Measurements from ENCODE around the gene FGF8. TPM values are rescaled to one million over a fixed set of nuclear protein-coding genes. Genes with fewer than 3 reads are reported as not detected.

The FGF8 gene
- total and polyA plus RNA-seq, 2 donors (not counting 1 experiment from before 2014, with no cell fraction given): not detected

DNA sequence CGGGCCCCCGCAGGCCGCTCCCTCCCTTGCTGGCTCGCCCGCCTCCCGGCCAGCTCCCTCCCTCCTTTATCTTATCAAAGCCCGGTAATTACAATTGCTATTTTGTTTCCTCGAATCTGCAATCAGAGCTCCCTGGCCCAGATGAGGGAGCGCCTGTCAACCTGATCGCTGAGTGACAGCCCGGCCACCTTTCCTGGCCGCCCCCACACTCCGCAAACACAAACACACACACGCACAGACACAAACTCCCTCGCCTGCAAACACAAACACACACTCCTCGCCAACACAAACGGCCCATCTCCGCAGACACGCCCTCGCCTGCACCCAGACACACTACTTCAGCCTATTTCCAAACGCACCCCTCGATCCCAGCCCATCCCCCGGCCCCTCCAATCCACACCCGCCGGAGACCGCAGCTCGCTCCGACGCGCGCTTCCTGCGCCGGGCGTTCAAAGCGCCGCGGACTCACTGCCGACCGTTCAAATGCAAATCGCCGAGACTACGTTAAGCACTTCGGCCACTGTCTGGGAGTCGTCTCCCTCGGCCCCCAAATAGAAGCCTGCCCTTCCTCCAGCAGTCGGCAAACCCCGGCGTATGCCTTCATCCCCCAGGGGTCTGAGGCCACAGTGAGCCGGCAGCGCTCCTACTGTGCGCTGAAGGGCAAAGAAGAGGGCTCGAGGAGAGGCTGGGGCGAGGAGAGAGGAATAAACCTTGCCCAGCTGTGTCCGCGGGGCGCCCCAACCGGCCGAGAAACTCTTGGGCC lies 3.0 kb upstream of the FGF8 start:
- H3K4me3 ChIP-seq (replicated peaks in 1 of 4; ENCODE audit: control extremely low read depth in 1 of 4, insufficient read depth in 1 of 4, low read depth in 3 of 4, low read length in 4 of 4): peak overlapping the region in 1 of 4 experiments; percentile 41

DNA sequence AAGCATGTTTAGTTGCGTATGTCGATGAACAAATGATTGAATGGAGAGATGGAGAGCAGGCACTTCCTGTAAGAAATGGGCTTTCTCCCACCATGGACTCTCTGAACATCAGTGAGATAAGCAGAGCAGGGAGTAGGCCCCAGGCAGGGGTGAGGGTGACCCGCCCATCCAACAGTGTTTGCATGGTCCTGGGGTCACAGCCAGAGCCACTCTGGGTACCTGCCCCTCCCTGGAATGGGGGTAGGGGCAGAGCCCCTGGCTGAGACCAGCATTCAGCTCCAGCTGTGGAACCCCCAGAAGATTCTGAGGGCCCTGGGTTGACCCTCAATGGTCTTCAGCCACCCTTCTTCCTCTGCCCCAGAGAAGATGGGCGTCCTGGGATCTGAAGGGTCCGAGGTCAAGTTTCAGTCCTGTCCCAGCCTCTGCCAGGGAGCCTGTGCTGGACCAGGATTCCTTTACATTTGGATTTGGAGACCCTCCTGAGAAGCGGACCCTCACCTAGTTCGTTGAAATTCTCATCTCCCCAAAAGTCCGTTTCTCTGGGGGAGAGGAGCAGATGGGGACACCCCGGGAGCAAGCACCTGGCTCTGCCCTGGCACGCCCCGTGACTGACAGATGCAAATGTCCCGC lies 2.4 kb upstream of the FGF8 start:
- Histone ChIP-seq H3K27ac (ENCODE audit: insufficient read depth, low read length) (no peak overlapping the region), H3K4me1 (ENCODE audit: control insufficient read depth, extremely low read depth, insufficient read depth, low read length) (peaks cover 5% of the 10 kb centered on the region), H3K4me2 (ENCODE audit: extremely low read depth, insufficient read depth, low read length) (no peak overlapping the region), H2AFZ (ENCODE audit: low read length) (no peak overlapping the region), H3K4me3 (replicated peaks in 1 of 4; ENCODE audit: control extremely low read depth in 1 of 4, insufficient read depth in 1 of 4, low read depth in 3 of 4, low read length in 4 of 4) (no peak overlapping the region), H3K27me3 (ENCODE audit: control insufficient read depth, insufficient read depth, low read length) (peaks cover 33% of the 10 kb centered on the region), H3K9ac (ENCODE audit: insufficient read depth, low read length) (no peak overlapping the region), H3K9me3 (ENCODE audit: control insufficient read depth, insufficient read depth, low read depth, low read length) (no peaks in the 10 kb centered on the region), H3K36me3 (ENCODE audit: control insufficient read depth, insufficient read depth, low read length) (no peaks in the 10 kb centered on the region), H4K20me1 (ENCODE audit: control insufficient read depth, extremely low read depth, insufficient read depth, low read length) (no peaks in the 10 kb centered on the region), H3K79me2 (ENCODE audit: control insufficient read depth, insufficient read depth, low read length) (peaks cover 9% of the 10 kb centered on the region)
- TF ChIP-seq CTCF (conservative IDR thresholded peaks at IDR 0.05 in 1 of 2, IDR thresholded peaks at IDR 0.05 in 1 of 2; ENCODE audit: low read depth in 1 of 2, low read length in 2 of 2): no peak
- no peak for TF ChIP-seq EZH2 (IDR thresholded peaks at IDR 0.05; ENCODE audit: low read length, missing control alignments)
- DNase-seq (ENCODE audit: low read depth in 2 of 2): no peak

More for the DNA sequence above, 3.0 kb upstream of the FGF8 start:
- Histone ChIP-seq H2AFZ (ENCODE audit: low read length) (no peak overlapping the region), H3K36me3 (ENCODE audit: control insufficient read depth, insufficient read depth, low read length) (no peaks in the 10 kb centered on the region), H3K4me2 (ENCODE audit: extremely low read depth, insufficient read depth, low read length) (peak overlapping the region; percentile 59), H3K27ac (ENCODE audit: insufficient read depth, low read length) (no peak overlapping the region), H4K20me1 (ENCODE audit: control insufficient read depth, extremely low read depth, insufficient read depth, low read length) (no peaks in the 10 kb centered on the region), H3K79me2 (ENCODE audit: control insufficient read depth, insufficient read depth, low read length) (peaks cover 9% of the 10 kb centered on the region), H3K4me1 (ENCODE audit: control insufficient read depth, extremely low read depth, insufficient read depth, low read length) (peaks cover 7% of the 10 kb centered on the region), H3K9ac (ENCODE audit: insufficient read depth, low read length) (no peak overlapping the region), H3K9me3 (ENCODE audit: control insufficient read depth, insufficient read depth, low read depth, low read length) (no peaks in the 10 kb centered on the region), H3K27me3 (ENCODE audit: control insufficient read depth, insufficient read depth, low read length) (peaks cover 26% of the 10 kb centered on the region)
- DNase-seq (ENCODE audit: low read depth in 2 of 2): peak; percentile 33 to 39
- no peak for TF ChIP-seq EZH2 (IDR thresholded peaks at IDR 0.05; ENCODE audit: low read length, missing control alignments)
- TF ChIP-seq CTCF (conservative IDR thresholded peaks at IDR 0.05 in 1 of 2, IDR thresholded peaks at IDR 0.05 in 1 of 2; ENCODE audit: low read depth in 1 of 2, low read length in 2 of 2): no peak

DNA sequence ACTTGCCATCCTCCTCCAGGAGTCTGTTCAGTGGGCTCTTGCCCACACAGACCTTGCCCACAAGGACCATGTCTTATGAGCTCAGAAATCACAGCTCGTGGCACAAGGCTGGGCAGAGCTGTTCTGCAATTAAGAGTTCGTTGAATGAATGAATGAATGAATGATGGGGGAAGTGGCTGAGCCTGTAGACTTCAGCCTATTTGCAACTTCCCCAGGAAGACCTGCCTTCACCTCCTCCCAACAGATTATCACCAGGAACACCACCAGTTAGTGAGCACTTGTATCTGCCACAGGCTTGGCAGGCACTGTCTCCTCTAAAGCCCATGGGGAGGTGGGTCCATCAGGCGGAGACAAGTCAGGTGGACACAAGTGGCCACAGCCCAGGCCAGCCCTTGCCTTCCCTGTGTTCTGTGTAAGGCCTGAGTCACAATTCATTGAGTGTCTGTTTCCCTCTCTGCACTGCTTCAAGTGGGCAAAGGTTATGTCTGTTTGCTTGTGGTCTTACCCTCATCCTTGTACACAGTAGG lies 1.8 kb upstream of the FGF8 start:
- H3K27me3 ChIP-seq (ENCODE audit: control insufficient read depth, insufficient read depth, low read length): peaks cover 38% of the 10 kb centered on the region
- TF ChIP-seq EZH2 (IDR thresholded peaks at IDR 0.05; ENCODE audit: low read length, missing control alignments): no peak
- TF ChIP-seq CTCF (conservative IDR thresholded peaks at IDR 0.05 in 1 of 2, IDR thresholded peaks at IDR 0.05 in 1 of 2; ENCODE audit: low read depth in 1 of 2, low read length in 2 of 2): no peak
- H2AFZ ChIP-seq (ENCODE audit: low read length): no peak overlapping the region
- H3K4me2 ChIP-seq (ENCODE audit: extremely low read depth, insufficient read depth, low read length): no peak overlapping the region
- H3K4me3 ChIP-seq (replicated peaks in 1 of 4; ENCODE audit: control extremely low read depth in 1 of 4, insufficient read depth in 1 of 4, low read depth in 3 of 4, low read length in 4 of 4): no peak overlapping the region
- H3K79me2 ChIP-seq (ENCODE audit: control insufficient read depth, insufficient read depth, low read length): peaks cover 6% of the 10 kb centered on the region
- H3K9me3 ChIP-seq (ENCODE audit: control insufficient read depth, insufficient read depth, low read depth, low read length): no peaks in the 10 kb centered on the region
- no peaks in the 10 kb centered on the region for H3K36me3 ChIP-seq (ENCODE audit: control insufficient read depth, insufficient read depth, low read length)
- DNase-seq (ENCODE audit: low read depth in 2 of 2): no peak
- peaks cover 5% of the 10 kb centered on the region for H3K4me1 ChIP-seq (ENCODE audit: control insufficient read depth, extremely low read depth, insufficient read depth, low read length)
- H4K20me1 ChIP-seq (ENCODE audit: control insufficient read depth, extremely low read depth, insufficient read depth, low read length): no peaks in the 10 kb centered on the region
- H3K9ac ChIP-seq (ENCODE audit: insufficient read depth, low read length): no peak overlapping the region
- H3K27ac ChIP-seq (ENCODE audit: insufficient read depth, low read length): no peak overlapping the region

All from fibroblast of lung (primary cell).